ENCODE data around the gene CHKB.
A peak's percentile ranks its signal among the peaks of the same experiment; 100 is the strongest.
"Not testable (repeated sequence)": the region's sequence is repeated elsewhere in the genome, so short reads cannot be mapped to it uniquely, and the experiment has no call there.

Gene CHKB

DNA sequence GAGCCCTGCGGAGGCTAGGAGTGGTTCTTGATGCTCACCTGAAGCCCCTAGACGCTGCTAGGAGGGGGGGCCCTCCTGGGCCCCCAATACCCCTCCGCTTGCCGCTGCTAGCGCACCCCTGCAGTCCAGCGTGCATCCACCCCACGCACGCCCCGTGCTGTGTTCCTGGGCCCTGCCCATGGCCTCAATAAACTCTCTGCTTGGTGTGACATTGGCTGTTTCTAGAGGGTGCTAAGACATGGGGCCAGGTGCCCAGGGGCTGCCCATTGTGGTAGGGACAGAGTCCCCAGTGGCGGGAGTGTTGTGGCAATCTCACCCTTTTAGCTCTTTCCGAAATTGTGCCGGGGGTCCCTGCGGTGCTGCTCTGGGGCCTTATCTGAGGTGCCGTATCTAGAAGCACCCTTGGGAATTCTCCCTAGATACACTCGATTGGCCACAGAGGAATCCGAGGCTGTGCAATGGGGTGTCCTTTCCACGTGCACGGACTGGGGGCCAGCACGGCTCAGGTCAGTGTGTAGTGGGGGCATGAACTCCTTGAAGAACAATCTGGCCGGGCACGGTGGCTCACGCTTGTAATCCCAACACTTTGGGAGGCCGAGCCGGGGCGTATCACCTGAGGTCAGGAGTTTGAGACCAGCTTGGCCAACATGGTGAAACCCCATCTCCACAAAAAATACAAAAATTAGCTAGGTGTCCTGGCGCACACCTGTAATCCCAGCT lies 28.9 kb upstream of the CHKB start:
- DNase-seq, result no peak

DNA sequence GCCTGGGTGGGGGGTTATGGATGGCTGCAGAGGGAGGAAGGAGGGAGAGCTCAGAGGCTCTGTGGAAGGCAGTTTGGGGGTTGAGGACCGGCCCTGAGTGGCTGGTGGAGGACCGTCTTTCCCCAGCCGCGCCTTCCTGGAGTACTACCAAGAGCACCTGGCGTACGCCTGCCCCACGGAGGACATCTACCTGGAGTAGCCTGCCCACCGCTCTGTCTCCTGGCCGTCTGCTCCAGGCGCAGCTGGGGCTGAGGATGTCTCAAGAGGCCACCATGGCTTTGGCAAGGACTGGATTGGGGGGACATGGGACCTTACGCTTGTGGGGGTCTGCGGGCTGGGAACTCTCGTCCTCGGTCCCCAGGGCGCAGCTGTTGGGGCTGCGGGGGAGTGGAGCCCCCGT lies 27.9 kb upstream of the CHKB start:
- DNase-seq, result no peak

DNA sequence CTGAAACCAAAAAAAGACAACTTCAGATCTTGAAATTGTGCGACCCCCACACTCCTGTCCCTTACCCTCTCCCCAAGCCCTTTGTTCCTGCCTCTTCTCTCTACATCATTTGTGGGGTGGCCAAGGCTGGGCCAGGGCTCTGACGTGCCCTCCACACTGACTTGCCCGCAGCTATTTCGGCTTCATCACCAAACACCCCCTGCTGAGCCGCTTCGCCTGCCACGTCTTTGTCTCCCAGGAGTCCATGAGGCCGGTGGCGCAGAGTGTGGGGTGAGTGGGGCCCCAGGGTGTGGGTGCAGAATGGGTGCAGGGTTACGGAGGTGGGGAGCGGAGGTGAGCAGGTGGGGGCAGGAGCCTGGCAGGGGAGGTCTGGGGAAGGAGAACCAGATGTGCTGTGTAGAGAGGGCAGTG lies 27.4 kb upstream of the CHKB start:
- DNase-seq, result no peak

DNA sequence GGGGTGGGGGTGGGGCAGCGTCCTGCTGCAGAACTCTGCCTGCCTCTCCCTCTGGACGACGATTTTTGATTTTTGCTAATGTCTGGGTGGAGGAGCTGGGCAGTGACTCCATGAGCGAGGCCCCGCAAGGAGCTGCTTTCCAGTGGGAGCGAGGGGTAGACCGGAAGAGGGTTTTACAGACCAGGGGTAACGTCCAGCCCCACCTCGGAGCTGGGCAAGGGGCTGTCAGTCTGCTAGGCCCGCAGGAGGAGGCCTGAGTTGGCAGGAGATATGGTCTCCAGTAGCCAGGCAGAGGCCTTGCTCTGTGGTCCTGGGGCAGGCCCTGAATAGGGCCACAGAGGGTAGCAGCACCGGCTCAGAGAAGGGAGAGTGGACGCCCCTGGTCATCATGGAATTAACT lies 26.9 kb upstream of the CHKB start:
- no peak for DNase-seq

DNA sequence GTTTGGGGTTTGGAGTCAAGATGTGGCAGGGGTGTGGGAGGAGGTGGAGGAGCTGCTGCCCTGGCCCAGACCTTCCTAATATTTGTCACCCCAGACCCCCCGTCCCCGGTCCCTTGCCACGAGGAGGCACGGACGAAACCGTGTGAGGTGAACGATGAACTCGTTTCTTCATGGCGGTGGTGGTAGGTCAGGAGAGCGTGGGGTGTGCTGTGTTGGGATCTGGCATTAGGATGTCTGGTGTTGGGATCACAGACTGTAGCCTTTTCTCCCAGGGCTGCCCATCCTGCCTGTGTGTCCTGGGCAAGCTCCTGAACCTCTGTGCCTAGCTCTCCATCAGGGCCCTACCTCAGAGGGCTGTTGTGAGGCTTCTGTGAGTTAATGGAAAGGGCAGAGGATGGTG lies 26.3 kb upstream of the CHKB start:
- DNase-seq, result no peak

DNA sequence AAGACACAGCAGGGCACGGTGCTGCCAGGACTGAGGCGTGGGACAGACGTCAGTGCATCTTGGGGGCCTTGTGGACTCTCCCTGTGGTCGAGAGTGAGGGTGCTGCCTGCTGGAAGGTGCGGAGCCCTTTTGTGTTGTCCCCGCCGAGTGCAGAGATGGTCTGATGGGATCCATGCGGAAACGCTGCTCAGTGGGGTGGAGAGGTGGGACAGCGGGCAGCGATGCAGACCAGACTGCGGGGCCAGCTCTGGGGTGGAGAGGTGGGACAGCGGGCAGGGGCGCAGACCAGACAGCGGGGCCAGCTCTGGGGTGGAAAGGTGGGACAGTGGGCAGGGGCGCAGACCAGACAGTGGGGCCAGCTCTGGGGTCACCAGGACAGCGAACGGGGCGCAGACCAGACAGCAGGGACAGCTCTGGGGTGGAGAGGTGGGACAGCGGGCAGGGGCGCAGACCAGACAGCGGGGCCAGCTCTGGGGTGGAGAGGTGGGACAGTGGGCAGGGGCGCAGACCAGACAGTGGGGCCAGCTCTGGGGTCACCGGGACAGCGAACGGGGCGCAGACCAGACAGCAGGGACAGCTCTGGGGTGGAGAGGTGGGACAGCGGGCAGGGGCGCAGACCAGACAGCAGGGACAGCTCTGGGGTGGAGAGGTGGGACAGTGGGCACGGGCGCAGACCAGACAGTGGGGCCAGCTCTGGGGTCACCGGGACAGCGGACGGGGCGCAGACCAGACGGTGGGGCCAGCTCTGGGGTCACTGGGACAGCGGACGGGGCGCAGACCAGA lies 25.6 kb upstream of the CHKB start:
- not testable (repeated sequence) for DNase-seq

DNA sequence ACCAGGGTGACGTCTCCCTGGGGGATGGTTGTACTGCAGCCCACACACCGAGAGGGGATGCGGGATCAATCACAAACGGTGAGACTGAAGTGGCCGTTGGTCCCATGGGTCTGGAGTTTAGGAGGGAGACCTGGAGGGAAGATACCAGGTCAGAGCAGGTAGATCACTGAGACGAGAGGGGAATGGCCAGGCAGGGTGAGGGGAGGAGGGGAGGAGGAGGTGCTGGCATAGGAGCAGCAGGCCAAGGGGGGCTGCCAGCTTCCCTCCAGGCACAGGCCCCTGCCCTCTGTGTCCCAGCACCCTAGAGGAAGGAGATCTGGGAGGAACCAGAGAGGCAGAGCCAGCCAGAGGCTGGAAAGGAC lies 25.0 kb upstream of the CHKB start:
- no peak for DNase-seq

DNA sequence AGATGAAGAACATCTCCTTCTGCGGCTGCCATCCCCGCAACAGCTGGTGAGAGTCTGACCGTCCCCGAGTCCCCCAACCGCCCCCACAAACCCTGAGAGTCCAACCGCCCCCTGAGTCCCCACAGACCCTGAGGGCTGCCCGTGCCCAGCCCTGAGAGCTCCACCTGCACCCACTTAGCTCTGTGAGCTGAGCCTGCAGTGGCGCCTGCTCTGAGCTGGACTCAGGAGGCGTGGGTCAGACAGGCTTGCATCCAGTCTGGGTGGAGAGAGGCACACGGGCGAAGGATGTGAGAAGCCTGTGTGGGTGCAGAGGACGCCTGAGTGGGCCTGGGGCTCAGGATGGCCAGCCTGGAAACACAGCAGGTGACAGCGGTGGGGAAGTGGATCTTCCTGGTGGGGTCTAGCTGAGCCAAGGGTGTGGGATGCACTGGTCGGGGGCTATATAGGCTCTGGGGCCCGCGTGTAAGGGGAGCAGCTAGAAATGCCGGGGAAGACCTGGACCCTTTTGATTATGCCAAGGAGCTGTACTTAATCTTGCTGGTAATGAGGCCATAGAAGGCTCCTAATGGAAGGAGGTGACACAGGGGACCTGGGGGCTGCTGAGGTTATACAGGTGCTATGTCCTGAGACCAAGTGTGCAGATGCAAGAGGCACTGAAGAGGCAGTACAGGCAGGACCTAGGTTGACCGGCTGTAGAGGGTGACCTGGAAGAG lies 24.5 kb upstream of the CHKB start:
- DNase-seq, result no peak

DNA sequence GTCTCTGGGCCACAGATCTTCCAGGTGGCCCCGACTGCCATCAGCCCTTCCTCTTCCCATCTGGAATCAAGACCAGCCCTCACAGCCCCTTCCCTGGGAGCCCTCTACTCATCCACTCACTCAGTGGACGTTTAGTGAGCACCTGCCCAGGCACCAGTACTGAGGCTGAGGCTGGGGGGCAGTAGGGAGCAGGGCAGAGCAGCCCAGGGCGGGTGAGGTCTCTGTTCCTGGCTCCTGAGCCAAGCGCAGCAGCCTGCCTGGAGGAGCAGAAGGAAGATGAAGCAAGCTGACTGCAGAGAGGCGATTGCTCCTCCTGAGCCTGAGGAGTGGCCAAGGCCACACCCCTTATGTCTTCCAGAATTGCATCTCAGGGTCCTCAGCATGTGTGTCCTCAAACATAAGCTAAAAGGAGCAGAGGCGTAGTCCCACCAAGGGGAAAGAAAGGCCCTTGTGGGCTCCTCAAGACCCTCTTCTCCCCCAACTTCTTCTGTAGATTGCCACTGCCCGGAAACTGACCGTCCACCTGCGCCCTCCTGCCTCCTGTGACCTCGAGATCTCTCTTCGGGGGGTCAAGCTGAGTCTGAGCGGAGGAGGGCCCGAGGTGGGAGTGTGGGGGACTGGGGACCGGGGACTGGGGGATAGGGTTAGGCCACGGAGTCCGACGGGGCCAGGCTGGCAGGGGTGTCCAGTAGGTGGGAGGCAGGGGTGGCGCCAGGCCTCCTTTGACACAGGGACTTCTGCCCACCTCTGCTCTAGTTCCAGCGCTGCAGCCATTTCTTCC lies 23.7 kb upstream of the CHKB start:
- DNase-seq, result no peak

DNA sequence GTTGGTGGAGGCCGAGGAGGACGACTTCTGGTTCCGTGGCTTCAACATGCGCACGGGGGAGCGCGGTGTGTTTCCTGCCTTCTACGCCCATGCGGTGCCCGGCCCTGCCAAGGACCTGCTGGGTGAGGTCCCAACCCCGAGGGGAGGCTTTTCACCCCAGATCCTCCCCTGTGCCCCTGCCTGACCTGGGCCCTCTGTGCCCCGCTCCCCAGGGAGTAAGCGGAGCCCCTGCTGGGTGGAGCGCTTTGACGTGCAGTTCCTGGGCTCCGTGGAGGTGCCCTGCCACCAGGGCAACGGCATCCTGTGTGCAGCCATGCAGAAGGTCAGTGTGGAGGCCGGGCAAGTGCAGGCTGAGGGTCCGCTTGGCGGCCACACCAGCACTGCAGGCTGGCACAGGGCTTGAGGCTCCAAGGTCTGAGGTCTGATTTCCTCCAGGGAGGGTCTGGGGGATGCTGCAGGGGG lies 23.0 kb upstream of the CHKB start:
- no peak for DNase-seq

DNA sequence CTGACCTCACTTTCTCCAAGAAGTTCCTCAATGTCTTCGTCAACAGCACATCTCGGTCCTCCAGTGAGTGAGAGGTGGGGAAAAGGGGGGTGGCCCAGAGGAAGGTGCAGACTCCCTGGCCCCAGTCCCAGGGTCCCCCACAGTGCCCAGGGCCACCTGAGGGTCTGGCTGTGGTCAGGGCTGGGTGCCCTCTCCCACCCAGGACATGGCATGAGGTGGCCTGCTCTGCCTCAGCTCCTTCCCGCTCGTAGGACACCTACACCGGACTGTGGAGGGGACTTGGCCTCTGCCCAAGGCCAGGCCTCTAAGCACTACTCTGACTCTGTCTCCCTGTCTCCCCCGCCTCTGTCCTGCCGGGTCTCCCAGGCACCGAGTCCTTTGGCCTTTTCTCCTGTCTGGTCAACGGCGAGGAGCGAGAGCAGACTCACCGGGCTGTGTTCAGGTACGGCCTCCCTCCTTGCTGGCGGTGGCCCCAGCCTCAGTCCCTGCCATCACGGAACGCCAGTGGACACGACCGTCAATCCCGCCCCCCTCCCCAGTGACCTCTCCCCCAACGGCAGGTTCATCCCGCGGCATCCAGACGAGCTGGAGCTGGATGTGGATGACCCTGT lies 22.5 kb upstream of the CHKB start:
- no peak for DNase-seq

DNA sequence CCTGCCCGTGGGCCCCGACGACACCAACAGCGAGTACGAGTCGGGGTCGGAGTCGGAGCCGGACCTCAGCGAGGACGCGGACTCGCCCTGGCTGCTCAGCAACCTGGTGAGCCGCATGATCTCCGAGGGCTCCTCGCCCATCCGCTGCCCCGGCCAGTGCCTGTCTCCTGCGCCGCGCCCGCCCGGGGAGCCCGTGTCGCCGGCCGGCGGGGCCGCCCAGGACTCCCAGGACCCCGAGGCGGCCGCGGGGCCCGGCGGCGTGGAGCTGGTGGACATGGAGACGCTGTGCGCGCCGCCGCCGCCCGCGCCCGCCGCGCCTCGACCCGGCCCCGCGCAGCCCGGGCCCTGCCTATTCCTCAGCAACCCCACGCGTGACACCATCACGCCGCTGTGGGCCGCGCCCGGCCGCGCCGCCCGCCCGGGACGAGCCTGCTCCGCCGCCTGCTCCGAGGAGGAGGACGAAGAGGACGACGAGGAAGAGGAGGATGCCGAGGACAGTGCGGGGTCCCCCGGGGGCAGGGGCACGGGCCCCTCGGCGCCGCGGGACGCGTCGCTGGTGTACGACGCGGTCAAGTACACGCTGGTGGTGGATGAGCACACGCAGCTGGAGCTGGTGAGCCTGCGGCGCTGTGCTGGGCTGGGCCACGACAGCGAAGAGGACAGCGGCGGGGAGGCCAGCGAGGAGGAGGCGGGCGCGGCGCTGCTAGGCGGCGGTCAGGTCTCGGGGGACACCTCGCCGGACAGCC lies 21.8 kb upstream of the CHKB start:
- no peak for DNase-seq

DNA sequence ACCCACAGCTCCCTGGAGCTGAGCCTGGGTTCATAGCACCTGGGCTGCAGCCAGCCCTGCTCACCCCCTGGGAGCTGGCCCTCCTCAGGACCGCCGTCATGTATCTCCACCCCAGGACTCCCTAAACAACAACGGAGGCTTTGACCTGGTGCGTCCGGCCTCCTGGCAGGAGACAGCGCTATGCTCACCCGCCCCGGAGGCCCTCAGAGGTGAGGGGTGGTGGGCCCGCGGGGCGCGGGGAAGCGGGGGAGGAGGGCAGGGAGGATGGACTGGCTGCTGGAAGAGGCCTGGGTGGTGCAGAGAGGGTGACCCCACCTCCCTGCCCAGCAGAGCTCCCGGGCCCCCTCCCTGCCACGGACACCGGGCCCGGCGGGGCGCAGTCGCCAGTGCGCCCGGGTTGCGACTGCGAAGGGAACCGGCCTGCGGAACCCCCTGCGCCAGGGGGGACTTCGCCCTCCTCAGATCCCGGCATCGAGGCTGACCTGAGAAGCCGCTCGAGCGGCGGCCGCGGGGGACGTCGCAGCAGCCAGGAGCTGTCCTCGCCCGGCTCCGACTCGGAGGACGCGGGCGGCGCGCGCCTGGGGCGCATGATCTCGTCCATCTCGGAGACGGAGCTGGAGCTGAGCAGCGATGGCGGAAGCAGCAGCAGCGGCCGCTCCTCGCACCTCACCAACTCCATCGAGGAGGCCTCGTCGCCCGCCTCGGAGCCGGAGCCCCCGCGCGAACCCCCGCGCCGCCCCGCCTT lies 21.0 kb upstream of the CHKB start:
- DNase-seq, result no peak

DNA sequence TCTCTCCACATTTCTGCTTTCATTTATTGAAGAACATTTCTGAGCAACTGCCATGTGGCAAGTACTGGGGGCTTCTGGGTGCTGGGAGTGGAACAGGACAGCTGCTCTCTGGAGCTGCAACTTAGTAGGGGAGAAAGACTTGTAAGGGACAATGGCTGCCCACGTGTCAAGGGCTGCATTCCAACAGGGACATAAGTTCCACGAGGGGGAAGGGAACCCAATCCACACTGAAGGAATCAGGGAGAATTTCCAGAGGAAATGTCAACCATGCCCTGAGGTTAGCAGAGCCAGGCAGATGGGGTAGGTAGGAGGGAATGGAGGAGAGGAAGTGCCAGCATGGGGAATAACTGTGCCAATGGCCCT lies 19.7 kb upstream of the CHKB start:
- DNase-seq, result no peak

DNA sequence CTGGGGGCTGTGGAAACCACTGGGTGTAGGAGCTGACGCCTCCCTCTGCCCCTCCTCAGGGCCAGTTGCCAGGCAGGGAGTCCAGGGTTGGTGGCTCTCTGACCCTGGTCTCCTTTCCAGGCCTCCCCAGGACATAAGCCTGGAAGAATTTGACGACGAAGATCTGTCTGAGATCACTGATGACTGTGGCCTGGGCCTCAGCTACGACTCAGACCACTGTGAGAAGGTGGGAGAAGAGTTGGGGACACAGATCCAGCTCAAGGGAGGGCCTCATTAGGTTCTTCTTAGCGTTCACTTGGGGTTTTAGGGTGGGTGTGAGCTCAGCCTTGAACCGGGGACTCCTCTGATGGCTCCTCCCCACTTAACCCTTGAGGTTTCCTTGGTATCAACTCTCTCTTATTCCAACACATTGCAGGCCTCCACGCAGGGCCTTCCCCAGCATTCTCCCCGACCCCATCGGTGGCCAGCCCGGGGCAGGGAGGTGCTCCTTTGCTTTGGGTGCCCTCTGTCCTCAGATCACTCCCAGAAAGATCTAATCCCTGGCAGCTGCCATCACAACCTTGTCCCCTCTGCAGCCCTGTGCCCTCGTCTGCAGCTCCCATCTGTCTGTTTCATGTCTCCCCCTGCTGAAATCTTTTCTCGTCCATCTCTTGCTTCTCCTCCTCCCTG lies 19.2 kb upstream of the CHKB start:
- DNase-seq, result no peak

DNA sequence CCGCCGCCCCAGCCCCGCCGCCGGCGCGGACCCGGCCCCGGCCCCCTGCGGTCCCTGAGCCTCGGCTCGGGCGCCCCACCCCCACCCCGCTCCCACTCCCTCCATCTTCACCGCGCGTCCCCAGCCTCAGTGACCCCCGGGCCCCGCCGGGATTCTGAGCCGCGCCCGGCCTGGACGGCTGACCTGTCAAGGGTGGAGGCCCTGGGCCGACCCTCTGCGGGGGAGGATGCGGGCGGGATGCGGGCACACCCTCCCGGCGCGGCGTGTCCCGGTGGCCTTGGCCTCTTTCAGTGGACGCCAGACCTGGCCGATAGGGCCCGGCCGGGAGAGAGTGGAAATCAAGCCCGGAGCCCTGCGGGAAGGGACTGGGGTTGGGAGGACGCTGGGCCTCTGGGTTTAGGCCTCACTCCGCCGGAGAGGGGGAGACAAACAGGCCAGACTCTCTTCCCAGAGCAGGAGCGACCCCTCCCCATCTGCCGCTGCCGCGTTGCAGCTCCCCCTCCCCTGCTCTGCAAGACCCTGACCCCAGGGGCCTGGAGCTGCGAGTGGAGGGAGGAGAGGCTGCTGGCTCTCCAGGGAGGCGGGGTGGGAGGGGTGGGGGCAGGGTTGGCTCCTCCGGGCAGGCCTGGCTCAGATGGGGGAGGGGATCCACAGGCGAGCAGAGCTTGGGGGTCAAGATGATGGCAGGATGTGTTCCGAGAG lies 18.5 kb upstream of the CHKB start:
- DNase-seq, result no peak

DNA sequence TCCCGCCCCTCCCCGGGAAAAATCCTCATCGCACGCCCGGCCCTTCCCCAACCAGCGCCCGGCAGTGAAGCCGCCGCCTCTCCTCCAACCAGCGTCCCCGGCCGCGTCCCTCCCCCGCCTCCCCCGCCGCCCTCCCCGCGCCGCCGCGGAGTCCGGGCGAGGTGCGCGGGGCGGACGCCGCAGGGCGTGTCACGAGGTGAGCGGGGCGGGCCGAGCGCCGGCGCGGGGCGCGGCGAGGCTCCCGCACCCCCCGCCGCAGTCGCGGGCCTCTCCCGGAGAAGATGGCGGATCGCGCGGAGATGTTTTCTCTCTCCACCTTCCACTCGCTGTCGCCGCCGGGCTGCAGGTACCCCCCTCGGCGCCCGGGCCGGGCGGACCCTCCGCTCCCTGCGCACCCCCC lies 17.9 kb upstream of the CHKB start, which contains the start of gene MAPK8IP2:
MAPK8IP2 (plus strand) TSS at position 256 of the 400 bp plus-strand sequence; CDS start at position 282, 26 bp downstream.
- no peak for DNase-seq

DNA sequence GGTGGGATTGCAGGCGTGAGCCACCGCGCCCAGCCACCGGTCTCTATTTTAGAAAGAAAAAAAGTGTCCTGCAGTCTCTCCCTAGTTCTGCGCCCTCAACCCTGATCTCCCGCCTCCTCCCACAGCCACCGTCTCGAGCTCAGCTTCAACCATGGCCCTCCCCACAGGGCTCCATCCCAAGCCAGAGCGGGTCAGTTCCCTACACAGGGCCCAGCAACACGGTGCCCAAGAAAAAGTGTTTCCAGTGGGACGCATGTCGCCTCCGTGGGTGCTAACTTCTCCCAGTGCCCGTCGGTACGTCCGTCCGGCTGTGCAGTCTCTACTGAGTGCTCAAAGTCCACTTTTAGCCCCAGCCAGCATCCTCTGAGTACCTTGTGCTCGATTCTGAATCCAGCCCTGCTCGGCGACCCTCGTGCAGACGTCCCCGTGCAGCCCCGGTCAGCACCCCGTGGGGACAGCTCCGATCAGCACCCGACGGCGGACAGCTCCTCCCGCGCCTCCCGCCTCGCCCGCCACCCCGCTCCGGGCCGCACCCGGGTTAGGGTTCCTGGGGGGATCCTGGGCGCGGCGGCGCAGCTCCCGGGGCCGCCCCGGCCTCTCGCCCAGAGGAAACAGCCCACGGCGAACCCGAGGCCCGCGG lies 17.3 kb upstream of the CHKB start:
- peak; percentile 74 for DNase-seq

DNA sequence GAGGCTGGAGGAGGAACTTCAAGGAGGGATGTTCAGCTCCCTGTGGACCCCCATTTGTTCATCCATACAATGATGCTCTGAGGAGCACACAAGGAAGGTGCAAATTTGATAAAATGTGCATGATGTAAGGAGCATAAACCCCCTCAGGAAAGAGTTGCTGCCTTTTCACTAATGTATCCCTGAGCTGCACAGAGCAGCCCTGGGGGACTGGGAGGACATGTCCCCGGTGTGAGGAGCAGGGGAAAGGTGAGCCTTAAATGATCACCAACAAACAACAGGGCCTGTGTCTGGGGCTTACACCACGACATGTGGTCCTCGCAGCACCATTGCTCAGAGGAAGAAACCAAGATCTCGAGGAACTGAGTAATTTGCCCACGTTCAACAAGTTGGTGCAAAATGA lies 14.4 kb upstream of the CHKB start:
- DNase-seq, result no peak
